Measurements from ENCODE around the gene CDK10. TPM values are rescaled to one million over a fixed set of nuclear protein-coding genes. Genes with fewer than 3 reads are reported as not detected.

CDK10 gene
- total and polyA plus RNA-seq, 9 of the 15 experiments (the other 6 are each of a cell fraction or from before 2014, with no cell fraction given): 2.0 to 85.1 (median 40.1) TPM

GRCh38 chr16:89686520-89687091 lies at the start of gene CDK10 (continued):
- TF ChIP-seq ZBTB40 (IDR thresholded peaks at IDR 0.05) (peak; percentile 66), ZBTB40 (CRISPR knock-in tag; IDR thresholded peaks at IDR 0.05) (no peak), PHTF2 (CRISPR knock-in tag; IDR thresholded peaks at IDR 0.05) (no peak), PHB (CRISPR knock-in tag; IDR thresholded peaks at IDR 0.05) (no peak), NEUROD1 (IDR thresholded peaks at IDR 0.05; ENCODE audit: borderline replicate concordance, low read depth, low read length, partially characterized antibody) (peak; percentile 54), ZBTB5 (IDR thresholded peaks at IDR 0.05) (no peak), MNT (conservative IDR thresholded peaks at IDR 0.05) (peak; percentile 80 to 93), FOXK1 (CRISPR knock-in tag; IDR thresholded peaks at IDR 0.05; ENCODE audit: borderline replicate concordance) (no peak), EWSR1 (IDR thresholded peaks at IDR 0.05; ENCODE audit: borderline replicate concordance, low read depth, partially characterized antibody) (no peak), POLR2B (IDR thresholded peaks at IDR 0.05; ENCODE audit: low read depth, partially characterized antibody) (peak; percentile 93), ZBTB9 (CRISPR knock-in tag; IDR thresholded peaks at IDR 0.05) (0 out of 2 replicates have a peak, but pooled peaks have one; percentile 51), HMGN3 (IDR thresholded peaks at IDR 0.05; ENCODE audit: borderline replicate concordance, extremely low read depth, insufficient read length, low read depth, low read length) (peak; percentile 41), POLR2AphosphoS5 (IDR thresholded peaks at IDR 0.05; ENCODE audit: control insufficient read depth, insufficient read depth, low read depth, low read length) (peak; percentile 75)
